ENCODE results near the gene PEX11B.

The PEX11B gene

GRCh38 chr1:145942405-145942804 lies 23.9 kb upstream of the PEX11B start:
- H3K4me1 ChIP-seq (ENCODE audit: low read length) = no peaks in the 10 kb centered on the region
- no peaks in the 10 kb centered on the region for H3K27me3 ChIP-seq (replicated peaks; ENCODE audit: insufficient read depth, low read length)
- DNase-seq = no peak
- no peak overlapping the region for H3K4me3 ChIP-seq (ENCODE audit: low read length)
- TF ChIP-seq EZH2 (optimal IDR thresholded peaks at IDR 0.05; ENCODE audit: low read depth, low read length) (no peak), EZH2phosphoT487 (IDR thresholded peaks at IDR 0.05; ENCODE audit: low read length) (no peak), CTCF (IDR thresholded peaks at IDR 0.05; ENCODE audit: low read length) (no peak)
- H3K36me3 ChIP-seq (replicated peaks; ENCODE audit: insufficient read depth, low read length) = no peaks in the 10 kb centered on the region
- H4K20me1 ChIP-seq (ENCODE audit: insufficient read depth, low read length) = no peaks in the 10 kb centered on the region
- no peaks in the 10 kb centered on the region for H3K79me2 ChIP-seq (ENCODE audit: low read length)
- no peak overlapping the region for H3K4me2 ChIP-seq (ENCODE audit: low read depth, low read length)
- H3K9me2 ChIP-seq (replicated peaks; ENCODE audit: insufficient read depth, low read length) = no peaks in the 10 kb centered on the region
- H3K27ac ChIP-seq (ENCODE audit: low read length) = no peak overlapping the region
- H3F3A ChIP-seq (ENCODE audit: insufficient read depth, low read length) = no peaks in the 10 kb centered on the region
- no peak overlapping the region for H2AFZ ChIP-seq (ENCODE audit: low read length)
- no peak overlapping the region for H3K9ac ChIP-seq (ENCODE audit: low read length)
- H3K9me3 ChIP-seq (replicated peaks; ENCODE audit: insufficient read depth, low read length) = no peaks in the 10 kb centered on the region

GRCh38 chr1:145937436-145937835 lies 18.9 kb upstream of the PEX11B start:
- no peak for DNase-seq
- H3K27ac ChIP-seq (ENCODE audit: low read length) = no peak overlapping the region
- H2AFZ ChIP-seq (ENCODE audit: low read length) = no peak overlapping the region
- H3K36me3 ChIP-seq (replicated peaks; ENCODE audit: insufficient read depth, low read length) = no peaks in the 10 kb centered on the region
- peaks cover 10% of the 10 kb centered on the region for H3F3A ChIP-seq (ENCODE audit: insufficient read depth, low read length)
- H3K4me1 ChIP-seq (ENCODE audit: low read length) = peaks cover 20% of the 10 kb centered on the region
- H3K4me3 ChIP-seq (ENCODE audit: low read length) = no peak overlapping the region
- H4K20me1 ChIP-seq (ENCODE audit: insufficient read depth, low read length) = no peaks in the 10 kb centered on the region
- H3K9ac ChIP-seq (ENCODE audit: low read length) = no peak overlapping the region
- no peaks in the 10 kb centered on the region for H3K79me2 ChIP-seq (ENCODE audit: low read length)
- H3K27me3 ChIP-seq (replicated peaks; ENCODE audit: insufficient read depth, low read length) = no peaks in the 10 kb centered on the region
- H3K9me2 ChIP-seq (replicated peaks; ENCODE audit: insufficient read depth, low read length) = no peaks in the 10 kb centered on the region
- H3K9me3 ChIP-seq (replicated peaks; ENCODE audit: insufficient read depth, low read length) = no peaks in the 10 kb centered on the region
- H3K4me2 ChIP-seq (ENCODE audit: low read depth, low read length) = no peak overlapping the region
- TF ChIP-seq EZH2phosphoT487 (IDR thresholded peaks at IDR 0.05; ENCODE audit: low read length) (no peak), CTCF (IDR thresholded peaks at IDR 0.05; ENCODE audit: low read length) (no peak), EZH2 (optimal IDR thresholded peaks at IDR 0.05; ENCODE audit: low read depth, low read length) (no peak)

- TF ChIP-seq CTCF (IDR thresholded peaks at IDR 0.05; ENCODE audit: low read length) (no peak), EZH2phosphoT487 (IDR thresholded peaks at IDR 0.05; ENCODE audit: low read length) (no peak), EZH2 (optimal IDR thresholded peaks at IDR 0.05; ENCODE audit: low read depth, low read length) (no peak)
- Histone ChIP-seq H2AFZ (ENCODE audit: low read length) (no peak overlapping the region), H3K36me3 (replicated peaks; ENCODE audit: insufficient read depth, low read length) (no peaks in the 10 kb centered on the region), H3K4me1 (ENCODE audit: low read length) (peaks cover 23% of the 10 kb centered on the region), H4K20me1 (ENCODE audit: insufficient read depth, low read length) (no peaks in the 10 kb centered on the region), H3K4me2 (ENCODE audit: low read depth, low read length) (no peak overlapping the region), H3K9me3 (replicated peaks; ENCODE audit: insufficient read depth, low read length) (no peaks in the 10 kb centered on the region), H3K9ac (ENCODE audit: low read length) (no peak overlapping the region), H3K4me3 (ENCODE audit: low read length) (no peak overlapping the region), H3K27me3 (replicated peaks; ENCODE audit: insufficient read depth, low read length) (no peaks in the 10 kb centered on the region), H3K79me2 (ENCODE audit: low read length) (no peaks in the 10 kb centered on the region), H3K9me2 (replicated peaks; ENCODE audit: insufficient read depth, low read length) (no peaks in the 10 kb centered on the region), H3K27ac (ENCODE audit: low read length) (no peak overlapping the region), H3F3A (ENCODE audit: insufficient read depth, low read length) (peaks cover 10% of the 10 kb centered on the region)
- DNase-seq = no peak
Observed at GRCh38 chr1:145936247-145936646, 17.7 kb upstream of the PEX11B start.

Data from MM.1S (cell line).